GM18498 (cell line): ENCODE measurements around the gene OGFOD2.
"Not testable (repeated sequence)": the region's sequence is repeated elsewhere in the genome, so short reads cannot be mapped to it uniquely, and the experiment has no call there.

ENCODE experiments used
- ATAC-seq: cut with Tn5 transposase; IDR thresholded peaks from one replicate; pipeline ENCODE4 v1.9.1; 2021; ENCODE audit warnings: mild to moderate bottlenecking, moderate library complexity; ENCODE audit not compliant: unreplicated experiment

Gene OGFOD2

GRCh38 chr12:122974892-122975789 lies at the start of gene OGFOD2:
OGFOD2 (plus strand) TSS chr12:122975244; CDS start chr12:122975252, 8 bp downstream.
- peak; percentile 79 for ATAC-seq

GRCh38 chr12:122927756-122928403 lies 47.2 kb upstream of the OGFOD2 start:
- ATAC-seq: no peak

GRCh38 chr12:122928404-122929147 lies 46.5 kb upstream of the OGFOD2 start:
- no peak for ATAC-seq

- ATAC-seq: no peak
Measured at GRCh38 chr12:122929148-122929538, 45.9 kb upstream of the OGFOD2 start.

GRCh38 chr12:122929812-122930211 lies 45.2 kb upstream of the OGFOD2 start:
- ATAC-seq: no peak

GRCh38 chr12:122932207-122932606 lies 42.8 kb upstream of the OGFOD2 start:
- ATAC-seq: no peak

GRCh38 chr12:122934722-122935121 lies 40.3 kb upstream of the OGFOD2 start:
- no peak for ATAC-seq

- no peak for ATAC-seq
Measured at GRCh38 chr12:122935318-122935717, 39.7 kb upstream of the OGFOD2 start.

- no peak for ATAC-seq
Measured at GRCh38 chr12:122937622-122938091, 37.4 kb upstream of the OGFOD2 start.

GRCh38 chr12:122939125-122939524 lies 35.9 kb upstream of the OGFOD2 start:
- no peak for ATAC-seq

- ATAC-seq: not testable (repeated sequence)
Measured at GRCh38 chr12:122941351-122941750, 33.7 kb upstream of the OGFOD2 start.

GRCh38 chr12:122942637-122943036 lies 32.4 kb upstream of the OGFOD2 start:
- ATAC-seq: no peak

GRCh38 chr12:122943196-122943595 lies 31.8 kb upstream of the OGFOD2 start:
- no peak for ATAC-seq

GRCh38 chr12:122944605-122945592 lies 30.1 kb upstream of the OGFOD2 start:
- ATAC-seq: no peak

- ATAC-seq: peak; percentile 76
Measured at GRCh38 chr12:122946690-122947341, 28.2 kb upstream of the OGFOD2 start.

- no peak for ATAC-seq
Measured at GRCh38 chr12:122947352-122947792, 27.7 kb upstream of the OGFOD2 start.

GRCh38 chr12:122948605-122949004 lies 26.4 kb upstream of the OGFOD2 start:
- no peak for ATAC-seq

- ATAC-seq: no peak
Measured at GRCh38 chr12:122949405-122949804, 25.6 kb upstream of the OGFOD2 start.
